Fibroblast of lung (primary cell): ENCODE data around the gene KREMEN1.

Source experiments
- CTCF ChIP-seq, 2 donors: IDR thresholded peaks in 1 of 2; conservative IDR thresholded peaks in 1 of 2; 1 replicate in 1 of 2; 2 replicates in 1 of 2; pipeline ENCODE4 v1.5.1; 2011 to 2012; ENCODE audit warnings: low read length in 2 of 2, control low read depth in 1 of 2, inconsistent platforms in 1 of 2, low read depth in 1 of 2, mild to moderate bottlenecking in 1 of 2
- EZH2 ChIP-seq: IDR thresholded peaks from 2 replicates; pipeline ENCODE4 v1.5.1; 2012; ENCODE audit warnings: low read length, control low read depth, mild to moderate bottlenecking; ENCODE audit errors: missing control alignments

- TF ChIP-seq CTCF (conservative IDR thresholded peaks at IDR 0.05 in 1 of 2, IDR thresholded peaks at IDR 0.05 in 1 of 2; ENCODE audit: low read depth in 1 of 2, low read length in 2 of 2): no peak
- no peak for TF ChIP-seq EZH2
Observed at GRCh38 chr22:29080106-29080975, 7.5 kb downstream of the KREMEN1 start.
